GM18909 (cell line): ENCODE data around the gene POLR3A.

ENCODE experiments used
- ATAC-seq: cut with Tn5 transposase; IDR thresholded peaks from one replicate; pipeline ENCODE4 v1.9.1; 2021; ENCODE audit warnings: mild to moderate bottlenecking; ENCODE audit not compliant: unreplicated experiment, poor library complexity

POLR3A gene

GRCh38 chr10:78047314-78047891 is 18.1 kb upstream of the POLR3A start:
- ATAC-seq: peak; percentile 62

GRCh38 chr10:78046711-78047269 is 17.5 kb upstream of the POLR3A start:
- ATAC-seq: no peak

GRCh38 chr10:78045856-78046255 is 16.5 kb upstream of the POLR3A start:
- ATAC-seq: no peak

DNA sequence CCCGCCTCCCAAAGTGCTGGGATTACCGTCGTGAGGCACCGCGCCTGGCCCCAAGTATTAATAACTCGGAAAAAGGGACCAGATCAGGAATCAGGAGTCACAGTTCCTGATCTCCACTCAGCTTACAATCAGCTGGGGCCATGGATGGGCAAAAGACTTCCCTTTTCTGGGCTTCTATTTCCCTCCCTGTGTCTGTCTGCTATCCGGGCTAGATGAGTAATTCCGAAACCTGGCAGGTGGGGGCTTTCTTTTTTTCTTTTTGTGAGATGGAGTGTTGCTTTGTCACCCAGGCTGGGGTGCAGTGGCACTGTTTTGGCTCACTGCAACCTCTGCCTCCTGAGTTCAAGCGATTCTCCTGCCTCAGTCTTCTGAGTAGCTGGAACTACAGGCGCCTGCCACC is 15.9 kb upstream of the POLR3A start:
- peak; percentile 61 for ATAC-seq

DNA sequence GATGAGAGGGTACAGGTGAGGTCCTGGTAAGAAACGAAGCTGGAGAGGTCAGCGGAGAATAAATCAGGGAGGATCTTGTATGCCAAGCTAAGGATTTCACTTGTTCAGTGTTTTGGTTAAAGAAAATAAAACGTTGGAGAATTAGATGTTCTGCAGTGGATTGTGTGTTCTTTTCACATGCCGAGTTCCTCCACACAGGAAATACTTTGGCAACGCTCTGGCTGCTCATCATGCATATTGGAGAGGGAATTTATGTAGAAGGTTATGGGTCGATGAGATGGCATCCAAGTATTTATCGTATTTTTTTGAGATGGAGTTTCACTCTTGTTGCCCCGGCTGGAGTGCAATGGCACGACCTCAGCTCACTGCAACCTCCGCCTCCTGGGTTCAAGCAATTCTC is 15.4 kb upstream of the POLR3A start:
- no peak for ATAC-seq

DNA sequence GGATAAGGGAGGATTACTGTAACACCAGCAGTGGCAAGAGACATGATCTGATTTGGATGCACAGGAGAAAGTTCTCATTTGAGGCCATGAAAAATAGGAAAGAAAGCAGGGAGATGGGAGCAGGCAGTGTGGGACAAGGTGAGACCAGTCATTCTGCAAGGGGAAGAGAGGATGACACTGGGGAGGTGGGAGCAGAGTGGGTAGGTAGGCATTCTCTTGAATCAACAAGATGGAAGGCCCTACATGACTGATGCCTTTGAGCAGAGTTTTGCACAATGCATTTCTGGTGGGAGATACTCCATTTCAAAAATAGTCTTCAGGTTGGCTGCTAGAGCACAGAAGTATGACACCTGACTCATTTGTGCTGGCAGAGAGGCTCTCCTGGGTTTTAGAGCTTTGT is 14.9 kb upstream of the POLR3A start:
- ATAC-seq: no peak

DNA sequence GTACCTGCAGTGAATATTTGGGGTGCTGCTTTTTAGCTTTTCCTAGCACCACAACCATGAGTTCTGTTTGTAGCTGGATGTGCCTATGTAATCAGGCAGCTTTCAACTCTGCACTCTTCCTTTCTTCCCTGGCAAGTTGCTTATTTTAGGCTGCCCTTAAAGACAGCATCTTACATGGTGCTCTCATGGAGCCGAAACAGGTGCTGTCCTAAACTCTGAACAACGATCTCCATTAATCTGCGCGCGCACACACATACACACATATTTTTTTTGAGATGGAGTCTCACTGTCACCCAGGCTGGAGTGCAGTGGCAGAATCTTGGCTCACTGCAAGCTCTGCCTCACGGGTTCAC is 13.4 kb upstream of the POLR3A start:
- ATAC-seq: no peak

DNA sequence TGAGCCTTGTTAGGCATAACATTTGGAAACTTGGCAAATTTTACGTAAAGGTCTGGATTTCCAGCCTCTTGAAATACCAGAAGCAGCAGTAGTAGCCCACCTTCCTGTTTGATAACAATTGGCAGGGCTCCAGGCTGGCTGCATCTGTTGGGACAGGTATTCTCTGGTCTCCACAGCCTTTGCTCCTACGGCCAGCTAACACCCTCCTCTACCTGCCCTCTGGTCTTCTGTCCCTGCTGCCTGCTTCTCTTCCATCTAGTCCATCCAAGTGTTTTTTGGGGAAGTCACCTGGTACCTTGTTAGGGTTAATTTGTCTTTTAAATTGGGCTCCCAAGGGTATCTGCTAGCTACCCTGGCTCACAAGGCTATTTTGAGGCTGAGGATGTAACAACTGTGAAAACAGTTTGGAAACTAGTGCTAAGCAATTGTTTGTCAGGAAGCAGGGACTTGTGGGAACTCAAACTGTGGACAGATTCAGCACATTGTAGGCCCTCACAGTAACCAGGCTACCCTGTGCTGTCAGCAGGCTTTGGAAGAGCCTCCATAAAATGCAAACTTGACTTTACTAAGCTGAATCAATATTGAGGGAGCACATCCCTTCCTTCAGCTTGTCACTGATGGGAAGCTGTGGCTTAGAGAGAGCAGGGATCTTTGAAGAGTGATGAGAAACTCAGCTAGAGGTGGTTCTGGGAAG is 12.9 kb upstream of the POLR3A start:
- ATAC-seq: no peak

DNA sequence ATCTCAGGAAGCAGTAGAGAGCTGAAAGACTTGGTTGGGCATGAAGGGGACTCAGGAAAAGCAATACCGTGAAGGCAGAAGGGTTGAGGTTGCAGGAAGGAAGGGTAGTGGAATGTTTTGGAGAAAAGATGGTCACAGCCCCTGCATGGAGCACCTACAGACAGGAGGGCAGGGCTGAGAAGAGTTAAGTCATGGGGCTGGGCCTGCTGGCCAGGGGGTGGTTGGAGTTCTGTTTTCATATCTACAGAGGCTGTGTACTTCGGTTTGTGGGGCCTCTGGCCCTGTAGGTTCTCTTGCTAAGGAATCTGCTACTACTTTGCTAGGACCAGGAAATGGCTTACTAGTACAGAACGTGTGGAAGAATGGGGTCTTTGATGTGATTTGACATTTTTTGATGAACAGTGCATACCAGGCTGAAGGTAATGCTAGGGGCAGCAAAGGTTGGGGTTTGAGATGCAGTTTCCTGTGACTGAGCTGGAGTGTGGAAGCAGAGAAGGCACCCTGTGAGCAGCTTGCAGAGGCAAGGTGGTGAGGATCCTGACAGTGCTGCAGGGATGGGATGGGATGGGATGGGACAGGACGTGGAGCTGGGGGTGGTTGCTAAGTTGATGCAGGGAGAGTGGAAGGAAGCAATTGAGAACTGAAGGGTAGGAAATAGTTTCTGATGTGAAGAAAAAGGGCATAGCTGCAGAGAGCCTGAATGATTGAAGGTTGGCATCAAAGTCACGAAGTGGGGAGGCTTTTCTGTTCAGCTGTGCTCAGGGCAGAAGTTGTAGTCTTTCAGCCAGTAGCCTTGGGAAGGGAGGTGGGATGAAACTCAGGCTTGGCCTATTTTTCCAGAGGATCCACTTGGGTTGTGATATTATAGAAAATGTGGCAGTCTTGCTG is 12.1 kb upstream of the POLR3A start:
- ATAC-seq: no peak

DNA sequence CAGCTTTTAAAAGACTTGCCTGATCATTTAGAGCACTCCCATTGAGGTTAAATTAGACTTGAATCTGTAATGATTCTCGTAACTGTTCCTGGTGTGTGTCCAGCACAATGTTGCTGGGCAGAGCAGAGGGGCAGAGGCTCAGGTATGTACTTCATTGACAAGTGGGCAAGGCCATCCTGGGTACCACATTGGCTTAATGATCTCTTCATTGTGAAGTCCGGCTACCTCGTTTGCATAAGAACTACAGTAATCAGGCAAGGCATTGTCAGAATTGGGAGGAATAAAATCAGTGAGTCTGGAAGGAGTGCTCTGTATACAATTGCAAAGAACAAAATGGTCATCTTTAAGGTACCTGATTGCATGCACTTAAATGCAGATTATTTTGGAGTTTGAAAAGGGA is 10.4 kb upstream of the POLR3A start:
- no peak for ATAC-seq

DNA sequence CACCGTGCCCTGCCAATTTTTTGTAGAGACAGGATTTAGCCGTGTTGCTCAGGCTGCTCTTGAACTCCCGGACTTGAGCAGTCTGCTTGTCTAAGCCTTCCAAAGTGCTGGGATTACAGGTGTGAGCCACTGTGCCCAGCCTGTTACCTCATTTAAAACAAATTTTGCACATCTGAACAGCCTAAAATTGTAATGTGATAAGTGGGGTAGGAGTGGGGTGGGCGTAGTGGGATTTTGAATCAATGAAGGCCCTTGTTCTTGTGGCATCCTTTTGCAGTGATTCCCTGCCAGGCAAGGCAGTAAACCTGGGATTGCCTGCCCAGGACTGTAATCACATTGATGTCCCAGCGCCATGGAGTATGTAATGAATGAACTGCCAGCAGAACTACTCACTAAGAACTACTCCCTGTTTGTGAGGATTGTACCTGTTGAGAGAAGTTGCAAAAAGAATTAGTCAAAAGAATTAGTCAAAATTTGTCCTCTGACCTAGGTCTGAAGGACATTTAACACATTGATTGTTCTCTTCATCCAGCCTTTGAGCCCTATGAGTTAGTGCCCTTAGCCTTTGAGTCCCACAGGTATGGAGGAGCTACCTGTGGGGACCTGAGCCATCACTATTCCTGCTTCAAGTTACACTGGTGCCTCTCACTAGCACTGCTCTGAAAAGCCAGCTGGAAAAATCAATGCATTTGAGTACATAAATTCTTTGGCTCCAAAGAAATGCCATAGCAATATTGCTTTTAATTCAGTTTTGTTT is 9.7 kb upstream of the POLR3A start:
- ATAC-seq: no peak

DNA sequence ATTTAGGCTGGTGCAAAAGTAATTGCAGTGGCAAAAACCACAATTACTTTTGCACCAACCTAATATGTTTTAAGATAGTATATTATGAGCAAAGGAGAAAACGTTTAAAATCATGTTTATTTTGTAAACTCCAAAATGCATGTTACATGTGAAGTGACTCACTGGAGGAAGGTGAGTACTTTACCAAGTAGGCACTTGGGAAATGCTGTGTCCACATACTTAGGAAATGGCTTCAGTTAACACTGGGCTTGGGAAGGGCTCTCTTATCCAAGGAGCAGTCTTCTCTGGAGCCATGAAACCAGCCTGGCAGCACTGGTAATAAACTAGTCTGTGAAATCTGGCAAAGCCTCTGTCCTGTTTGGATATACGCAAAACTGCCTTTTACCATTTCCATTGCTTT is 8.8 kb upstream of the POLR3A start:
- ATAC-seq: no peak

- no peak for ATAC-seq
Measured at GRCh38 chr10:78035933-78036583, 6.7 kb upstream of the POLR3A start.

DNA sequence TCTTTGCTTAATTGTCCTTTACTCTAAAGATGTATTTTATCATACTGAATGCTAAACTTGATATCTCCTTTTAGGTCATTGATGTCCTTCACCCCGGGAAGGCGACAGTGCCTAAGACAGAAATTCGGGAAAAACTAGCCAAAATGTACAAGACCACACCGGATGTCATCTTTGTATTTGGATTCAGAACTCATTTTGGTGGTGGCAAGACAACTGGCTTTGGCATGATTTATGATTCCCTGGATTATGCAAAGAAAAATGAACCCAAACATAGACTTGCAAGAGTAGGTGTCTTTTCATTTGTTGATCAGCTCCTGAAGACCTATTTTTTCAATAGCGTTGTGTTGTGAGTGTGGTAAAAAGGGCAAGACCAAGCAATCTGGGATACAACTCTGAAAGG is 6.1 kb upstream of the POLR3A start:
- no peak for ATAC-seq

DNA sequence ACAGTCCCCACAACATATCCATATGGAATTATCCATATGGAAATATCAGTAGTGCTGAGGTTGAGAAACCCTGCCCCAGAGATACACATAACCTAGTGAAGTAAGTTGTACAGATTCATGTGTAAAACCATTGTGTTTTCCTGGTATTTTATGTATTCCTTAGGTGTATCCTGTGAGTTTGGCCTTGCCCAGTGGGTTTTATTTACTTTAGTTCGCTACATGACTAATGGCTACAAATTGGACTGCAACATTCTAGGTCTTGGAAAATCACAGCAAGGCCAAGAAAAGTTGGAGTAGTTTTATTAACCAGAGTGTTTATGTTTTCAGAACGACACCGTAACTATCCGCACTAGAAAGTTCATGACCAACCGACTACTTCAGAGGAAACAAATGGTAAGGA is 5.7 kb upstream of the POLR3A start:
- ATAC-seq: no peak

GRCh38 chr10:78033637-78034470 is 4.5 kb upstream of the POLR3A start, which contains the start of gene RPS24:
RPS24 (plus strand) TSS chr10:78033863; CDS start chr10:78033902, 39 bp downstream.
- ATAC-seq: peak; percentile 85

DNA sequence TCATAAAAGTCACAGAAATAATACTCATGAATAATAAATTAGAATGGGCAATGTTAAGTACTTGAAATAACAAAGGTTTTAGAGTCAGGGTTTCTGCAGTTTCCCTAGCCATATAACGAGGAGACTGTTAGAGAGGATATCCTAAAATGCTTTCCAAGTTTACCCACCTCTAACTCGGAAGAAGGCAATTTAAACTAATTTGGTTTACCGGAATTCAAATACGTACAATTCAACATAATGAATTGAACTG is 4.0 kb upstream of the POLR3A start:
- no peak for ATAC-seq

DNA sequence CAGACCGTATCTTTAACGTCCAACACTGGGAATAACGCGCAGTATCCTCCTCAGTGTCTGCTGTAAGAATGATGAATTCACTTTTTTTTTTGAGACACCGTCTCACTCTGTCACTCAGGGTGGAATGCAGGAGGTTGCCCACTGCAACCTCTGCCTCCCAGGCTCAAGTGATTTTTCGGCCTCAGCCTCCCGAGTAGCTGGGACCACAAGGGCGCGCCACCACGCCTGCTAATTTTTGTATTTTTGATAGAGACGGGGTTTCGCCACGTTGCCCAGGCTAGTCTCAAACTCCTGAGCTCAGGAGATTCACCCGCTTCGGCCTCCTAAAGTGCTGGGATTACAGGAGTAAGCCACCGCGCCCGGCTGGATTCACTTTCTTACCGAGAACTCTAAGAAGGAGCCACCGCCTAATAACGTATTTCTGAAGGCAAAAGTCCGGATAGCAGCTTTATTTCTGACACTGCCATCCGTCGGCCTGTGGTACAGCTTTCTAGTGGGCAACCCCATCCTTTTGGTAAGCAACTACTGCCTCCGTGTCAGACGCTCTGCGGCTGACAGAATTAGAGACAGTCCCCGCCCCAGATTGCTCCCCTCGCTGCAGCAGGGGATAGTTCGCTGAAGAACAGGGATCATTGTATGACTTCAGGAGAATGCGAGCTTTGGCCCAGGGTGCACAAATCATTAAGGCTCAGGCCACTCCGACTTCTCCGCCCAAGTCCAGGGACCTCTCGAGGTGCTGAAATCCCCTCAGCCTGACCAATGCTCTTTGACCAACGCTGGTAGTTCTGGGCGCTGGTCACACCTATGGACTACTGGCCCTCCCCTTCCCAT is 662 bp downstream of the POLR3A start:
- peak; percentile 20 for ATAC-seq
